SKM-1 treated with dmso at 0.1 percent for 144 hours (cell line): ENCODE results near the gene HPS1.

Source experiments
- DNase-seq: peaks from one replicate; lab custom pipeline; 2025; ENCODE audit not compliant: unreplicated experiment; lab: John Stamatoyannopoulos, UW

The HPS1 gene

DNA sequence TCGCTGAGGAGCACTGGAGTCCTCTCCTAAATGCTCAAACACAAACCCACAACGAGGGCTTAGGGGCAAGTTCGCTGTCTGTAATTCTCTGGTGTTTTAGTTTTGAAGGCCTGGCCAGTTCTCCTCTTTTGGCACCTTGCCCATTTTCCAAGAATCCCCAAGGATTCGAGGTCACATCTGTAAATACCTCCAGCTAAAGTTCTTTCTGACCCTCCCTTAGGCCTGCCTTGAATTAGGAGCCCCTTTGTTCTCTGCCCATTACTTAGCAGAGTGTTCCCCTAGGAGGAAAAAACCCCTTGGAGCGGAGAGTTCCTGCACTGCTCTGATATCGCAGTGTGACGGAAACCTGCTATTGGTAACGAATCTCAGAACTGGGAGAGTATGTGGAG lies 31.0 kb downstream of the HPS1 start:
- DNase-seq: no peak

- DNase-seq: no peak
Measured at GRCh38 chr10:98414932-98415730, 31.6 kb downstream of the HPS1 start, which contains the start of gene PYROXD2. TSS of gene PYROXD2 (minus strand) at chr10:98415182. CDS start at chr10:98415135, 47 bp downstream.

DNA sequence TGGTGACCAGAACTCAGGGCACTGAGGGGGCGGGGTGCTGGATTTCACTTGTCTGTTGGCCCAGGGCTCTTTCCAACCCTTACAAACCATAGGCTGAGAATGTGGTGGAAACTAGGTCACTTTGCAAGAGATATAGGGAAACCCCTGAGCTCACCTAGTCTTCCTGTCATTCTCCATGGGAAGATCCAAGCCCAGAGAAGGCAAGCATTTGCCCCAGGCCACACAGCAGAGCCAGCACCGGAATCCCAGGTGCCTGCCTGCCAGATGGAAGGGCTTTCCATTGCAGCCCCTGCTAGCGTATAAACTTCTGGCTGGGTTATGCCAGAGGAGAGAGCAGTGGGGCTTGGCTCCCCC lies 32.2 kb downstream of the HPS1 start:
- DNase-seq: no peak

GRCh38 chr10:98411768-98412167 lies 35.0 kb downstream of the HPS1 start:
- DNase-seq: no peak

DNA sequence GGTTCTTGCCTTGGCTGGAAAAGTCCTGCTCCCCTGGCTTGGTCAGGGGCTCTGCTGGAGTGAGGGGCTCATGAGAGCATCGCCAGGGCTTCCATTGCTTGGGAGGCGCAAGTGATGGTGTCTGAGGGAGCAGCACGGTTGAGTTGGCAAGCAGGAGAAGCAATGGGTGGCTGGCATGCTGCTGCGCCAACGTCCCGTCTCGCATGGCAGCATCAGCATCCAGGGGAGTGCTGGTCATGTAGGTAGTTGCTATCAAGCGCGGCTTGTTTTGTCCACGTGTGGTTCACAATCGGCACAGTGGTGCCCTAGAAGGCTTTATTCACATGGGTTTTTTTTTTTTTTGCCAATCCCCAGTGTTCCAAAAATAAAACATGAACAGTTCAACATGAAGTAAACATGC lies 35.6 kb downstream of the HPS1 start:
- DNase-seq: no peak

DNA sequence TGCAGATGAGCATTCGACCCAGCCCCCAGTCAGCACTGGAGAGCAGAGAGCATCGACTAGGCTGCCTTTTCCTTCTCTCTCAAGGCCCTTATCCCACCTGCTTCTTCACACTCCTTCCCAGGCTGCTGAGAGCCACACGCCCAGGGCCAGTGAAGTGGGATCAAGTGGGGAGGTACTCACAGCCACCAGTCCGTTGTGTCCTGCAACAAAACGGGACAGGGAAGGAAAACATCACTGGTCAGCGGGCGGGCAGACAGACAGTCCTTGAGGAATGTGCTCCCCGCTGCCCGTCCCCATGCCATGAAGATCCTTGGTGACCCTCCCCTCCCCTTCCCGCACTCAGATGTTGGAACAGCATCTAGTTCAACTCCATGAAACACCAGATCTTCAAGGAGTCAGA lies 36.0 kb downstream of the HPS1 start:
- no peak for DNase-seq

DNA sequence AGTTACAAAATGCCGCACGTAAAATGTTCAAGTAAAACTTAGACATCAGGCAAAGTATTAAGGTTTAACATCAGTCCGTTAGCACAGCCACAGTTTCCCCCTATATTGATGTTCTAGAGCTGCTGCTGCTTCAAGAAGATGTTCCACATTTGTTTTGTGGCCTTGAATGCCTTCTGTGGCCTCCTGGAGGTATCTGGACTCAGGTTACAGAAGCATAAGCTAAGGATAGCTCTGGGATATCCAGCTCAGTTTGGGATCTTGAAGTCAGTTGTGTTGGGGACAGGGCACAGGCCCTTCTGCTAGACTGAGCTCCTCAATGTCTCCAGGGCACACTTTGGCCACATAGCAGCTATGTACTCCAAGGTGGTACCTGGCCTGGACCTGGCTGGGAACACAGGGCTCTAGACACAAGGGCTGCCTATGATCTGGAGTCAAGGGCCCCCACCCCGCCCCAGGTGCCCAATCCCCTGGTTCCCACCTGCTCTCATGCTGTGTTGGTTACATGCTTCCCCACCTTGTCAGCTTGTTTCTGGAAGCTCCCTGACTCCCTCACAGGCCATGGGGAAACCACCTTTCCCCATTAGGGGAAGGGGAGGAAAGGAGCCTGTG lies 36.5 kb downstream of the HPS1 start:
- DNase-seq: no peak

- no peak for DNase-seq
Measured at GRCh38 chr10:98408799-98409198, 37.9 kb downstream of the HPS1 start.

DNA sequence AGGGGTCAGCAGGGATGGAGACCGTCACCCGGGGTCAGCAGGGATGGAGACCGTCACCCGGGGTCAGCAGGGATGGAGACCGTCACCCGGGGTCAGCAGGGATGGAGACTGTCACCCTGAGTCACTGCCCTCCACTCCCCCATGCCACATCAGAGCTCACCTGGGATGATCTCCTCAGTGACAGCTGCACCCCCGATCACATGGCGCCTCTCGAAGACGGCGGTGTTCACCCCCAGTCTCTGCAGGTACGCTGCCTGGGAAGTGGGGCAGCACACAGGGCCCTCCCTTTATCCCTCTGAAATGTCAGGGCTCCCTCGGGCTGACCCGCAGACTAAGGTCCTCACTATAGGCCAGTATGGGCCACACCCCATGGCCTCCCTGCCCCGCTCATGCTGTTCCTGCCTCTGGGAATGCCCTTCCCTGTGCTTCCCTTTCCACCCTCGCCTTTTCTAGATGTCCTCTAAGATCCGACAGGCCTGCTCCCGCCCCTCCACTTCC lies 38.9 kb downstream of the HPS1 start:
- DNase-seq: no peak

- DNase-seq: no peak
Measured at GRCh38 chr10:98407017-98407743, 39.6 kb downstream of the HPS1 start.

- DNase-seq: no peak
Measured at GRCh38 chr10:98405422-98405821, 41.3 kb downstream of the HPS1 start.

- DNase-seq: no peak
Measured at GRCh38 chr10:98404571-98405359, 42.0 kb downstream of the HPS1 start.

DNA sequence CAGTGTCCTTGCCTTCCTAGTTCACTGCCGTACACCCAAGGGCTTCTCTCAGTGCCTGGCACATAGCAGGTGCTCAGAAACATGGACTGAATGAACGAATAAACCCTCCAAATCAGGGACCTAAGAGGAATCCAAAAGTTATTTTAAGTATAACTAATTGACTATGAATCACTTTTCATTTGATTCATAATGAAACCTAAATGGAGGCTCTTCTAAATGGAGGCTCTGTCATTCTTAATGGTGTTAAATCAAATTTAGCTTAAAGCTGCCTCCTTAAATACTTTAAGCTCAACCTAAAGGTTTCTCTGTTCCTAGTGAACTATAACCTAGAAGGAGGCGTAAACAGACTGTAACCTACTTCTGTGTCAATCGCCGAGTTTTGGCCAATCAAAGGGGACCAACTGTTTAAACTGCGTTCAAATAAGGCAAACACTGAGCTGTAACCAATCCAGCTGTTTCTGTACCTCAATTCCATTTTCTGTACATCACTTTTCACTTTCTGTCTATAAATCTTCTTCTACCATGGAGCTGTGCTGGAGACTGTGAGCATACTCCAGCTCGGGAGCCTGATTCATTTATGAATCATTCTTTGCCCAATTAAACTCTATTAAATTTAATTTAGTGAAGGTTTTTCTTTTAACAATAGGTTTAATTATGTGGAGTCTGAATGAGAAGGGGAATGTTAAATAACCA lies 42.8 kb downstream of the HPS1 start:
- DNase-seq: no peak

DNA sequence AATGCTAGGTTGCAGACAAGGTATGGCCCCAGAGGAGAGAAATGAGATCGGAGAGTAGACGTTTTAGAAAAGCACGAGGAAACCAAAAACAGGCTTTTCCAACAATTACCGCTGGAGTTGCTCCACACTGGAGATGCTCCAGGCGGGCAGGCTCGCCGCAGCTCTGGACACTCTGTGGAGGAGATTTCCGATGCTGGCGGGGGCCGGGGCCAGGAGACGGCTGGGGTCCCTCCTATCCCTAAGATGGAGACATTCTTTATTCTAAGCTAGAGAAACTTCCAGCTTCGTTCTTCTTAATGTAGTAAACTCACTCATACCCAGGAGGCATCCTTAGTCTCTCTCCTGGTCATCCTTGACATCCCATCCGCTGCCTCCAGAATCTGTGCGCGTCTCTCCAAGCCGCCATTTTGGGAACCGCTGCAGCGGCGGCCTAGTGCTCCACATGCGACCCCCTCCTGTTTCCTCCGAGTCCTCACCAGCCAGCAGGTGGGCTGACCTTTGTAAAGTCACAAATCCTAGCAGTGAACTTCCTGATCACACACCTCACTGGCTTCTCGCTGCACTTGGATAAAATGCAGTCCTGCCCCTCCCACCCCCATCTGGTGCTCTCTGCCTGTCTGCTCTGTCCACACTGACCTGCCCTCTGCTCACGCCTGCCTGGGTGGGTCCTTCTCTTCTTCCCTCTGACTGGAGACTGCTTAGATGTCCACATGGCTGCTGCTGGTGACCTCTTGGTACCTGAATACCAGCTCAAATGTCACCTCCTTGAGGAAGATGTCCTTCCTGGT lies 43.6 kb downstream of the HPS1 start:
- DNase-seq: no peak

- DNase-seq: no peak
Measured at GRCh38 chr10:98402478-98402877, 44.3 kb downstream of the HPS1 start.

DNA sequence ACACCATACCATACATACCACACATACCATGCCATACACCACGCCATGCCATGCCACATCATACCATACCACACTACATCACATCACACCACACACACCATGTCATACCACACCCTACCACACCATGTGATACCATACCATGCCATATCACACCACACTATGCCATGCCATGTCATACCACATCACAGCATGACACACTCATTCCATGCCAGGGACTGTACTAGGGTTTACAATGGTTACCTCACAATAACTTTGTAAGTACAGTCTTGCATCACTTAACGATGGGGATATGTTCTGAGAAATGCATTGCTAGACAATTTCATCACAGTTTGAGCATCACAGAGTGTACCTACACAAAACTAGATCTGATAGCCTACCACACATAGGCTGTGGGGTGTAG lies 46.3 kb downstream of the HPS1 start:
- DNase-seq: no peak

DNA sequence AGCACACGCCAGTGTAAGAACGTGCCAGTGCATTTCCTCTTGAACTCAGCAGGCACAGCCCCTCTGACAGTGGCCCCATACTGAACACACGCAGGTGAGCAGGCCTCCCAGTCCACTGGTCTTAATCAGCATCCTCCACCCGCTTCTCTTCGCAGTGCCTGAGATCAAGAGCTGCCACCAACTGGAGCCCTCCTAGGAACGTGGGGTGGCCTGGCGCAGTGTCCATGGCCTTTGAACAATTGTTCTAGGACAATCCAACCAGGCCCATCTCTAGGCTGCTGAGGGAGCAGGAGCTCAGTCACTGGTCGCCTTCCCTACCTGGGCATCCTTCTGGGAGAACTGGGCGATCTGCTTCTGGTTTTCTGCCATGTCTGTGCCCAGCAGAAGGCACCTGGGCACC lies 47.0 kb downstream of the HPS1 start:
- no peak for DNase-seq

GRCh38 chr10:98397089-98397600 lies 49.6 kb downstream of the HPS1 start:
- DNase-seq: no peak
